MM.1S (cell line): ENCODE results near the gene FOXN3.

ENCODE experiments used
- DNase-seq: peaks from one replicate; pipeline ENCODE4 v3.0.0-alpha.2; 2015
- H2AFZ ChIP-seq: fragments of 300-600 bp; sonication (generic); 2 replicates; pipeline ENCODE4 v1.6.0; 2016; ENCODE audit warnings: antibody characterized with exemption, low read length
- H3F3A ChIP-seq: fragments of 300-600 bp; sonication (generic); 2 replicates; pipeline ENCODE4 v1.6.1; 2016; ENCODE audit warnings: mild to moderate bottlenecking, antibody characterized with exemption, low read length, moderate library complexity, mixed read lengths; ENCODE audit not compliant: insufficient read depth
- H3K27ac ChIP-seq: fragments of 300-600 bp; sonication (generic); 2 replicates; pipeline ENCODE4 v1.5.1; 2016; ENCODE audit warnings: mild to moderate bottlenecking, low read length
- H3K27me3 ChIP-seq: fragments of 300-600 bp; sonication (generic); replicated peaks from 2 replicates; pipeline ENCODE4 v1.6.0; 2016; ENCODE audit warnings: low read length; ENCODE audit not compliant: insufficient read depth
- H3K36me3 ChIP-seq: fragments of 300-600 bp; sonication (generic); replicated peaks from 2 replicates; pipeline ENCODE4 v1.6.1; 2016; ENCODE audit warnings: mild to moderate bottlenecking, low read length, mixed read lengths; ENCODE audit not compliant: insufficient read depth
- H3K4me1 ChIP-seq: fragments of 300-600 bp; sonication (generic); 2 replicates; pipeline ENCODE4 v1.6.1; 2016; ENCODE audit warnings: low read length, mixed read lengths
- H3K4me2 ChIP-seq: fragments of 300-600 bp; sonication (generic); 2 replicates; pipeline ENCODE4 v1.6.0; 2016; ENCODE audit warnings: low read depth, low read length
- H3K4me3 ChIP-seq: fragments of 300-600 bp; sonication (generic); 2 replicates; pipeline ENCODE4 v1.5.1; 2016; ENCODE audit warnings: low read length, mixed read lengths
- H3K79me2 ChIP-seq: fragments of 300-600 bp; sonication (generic); 2 replicates; pipeline ENCODE4 v1.6.1; 2016; ENCODE audit warnings: mixed run types, low read length, mixed read lengths
- H3K9ac ChIP-seq: fragments of 300-600 bp; sonication (generic); 2 replicates; pipeline ENCODE4 v1.6.1; 2016; ENCODE audit warnings: low read length, mixed read lengths
- H3K9me2 ChIP-seq: fragments of 300-600 bp; sonication (generic); replicated peaks from 2 replicates; pipeline ENCODE4 v1.6.1; 2016; ENCODE audit warnings: mild to moderate bottlenecking, low read length, mixed read lengths; ENCODE audit not compliant: insufficient read depth
- H3K9me3 ChIP-seq: fragments of 300-600 bp; sonication (generic); replicated peaks from 2 replicates; pipeline ENCODE4 v1.6.1; 2016; ENCODE audit warnings: mild to moderate bottlenecking, low read length, mixed read lengths; ENCODE audit not compliant: insufficient read depth
- H4K20me1 ChIP-seq: fragments of 300-600 bp; sonication (generic); 2 replicates; pipeline ENCODE4 v1.6.1; 2016; ENCODE audit warnings: mild to moderate bottlenecking, low read length, moderate library complexity, mixed read lengths; ENCODE audit not compliant: insufficient read depth
- CTCF ChIP-seq: fragments of 300-600 bp; sonication (generic); IDR thresholded peaks from 2 replicates; pipeline ENCODE4 v1.5.1; 2016; ENCODE audit warnings: antibody characterized with exemption, low read length, mixed read lengths
- EZH2 ChIP-seq: fragments of 300-600 bp; sonication (generic); optimal IDR thresholded peaks from 2 replicates; pipeline ENCODE3; 2017; ENCODE audit warnings: low read depth, mild to moderate bottlenecking, antibody characterized with exemption, low read length, mixed read lengths
- EZH2phosphoT487 ChIP-seq: fragments of 300-600 bp; sonication (generic); IDR thresholded peaks from 2 replicates; pipeline ENCODE4 v1.6.1; 2018; ENCODE audit warnings: antibody characterized with exemption, low read length

The FOXN3 gene

GRCh38 chr14:89386212-89386886, 30.7 kb downstream of the FOXN3 start:
- Histone ChIP-seq H3K4me3 (no peak overlapping the region), H3K4me1 (no peaks in the 10 kb centered on the region), H3K9me3 (no peaks in the 10 kb centered on the region), H3F3A (no peaks in the 10 kb centered on the region), H3K9ac (no peak overlapping the region), H2AFZ (no peak overlapping the region), H4K20me1 (no peaks in the 10 kb centered on the region), H3K36me3 (no peaks in the 10 kb centered on the region), H3K9me2 (no peaks in the 10 kb centered on the region), H3K4me2 (no peak overlapping the region), H3K27ac (no peak overlapping the region), H3K27me3 (no peaks in the 10 kb centered on the region), H3K79me2 (peaks cover 84% of the 10 kb centered on the region)
- no peak for DNase-seq
- TF ChIP-seq EZH2 (no peak), EZH2phosphoT487 (no peak), CTCF (no peak)

GRCh38 chr14:89384636-89385035, 32.4 kb downstream of the FOXN3 start:
- H3K4me3 ChIP-seq: no peak overlapping the region
- no peak for TF ChIP-seq CTCF
- no peak for TF ChIP-seq EZH2phosphoT487
- no peak for TF ChIP-seq EZH2
- H3K9me3 ChIP-seq: no peaks in the 10 kb centered on the region
- no peak overlapping the region for H2AFZ ChIP-seq
- H3K27ac ChIP-seq: no peak overlapping the region
- H3K9me2 ChIP-seq: no peaks in the 10 kb centered on the region
- H3K79me2 ChIP-seq: peaks cover 87% of the 10 kb centered on the region
- H3K27me3 ChIP-seq: no peaks in the 10 kb centered on the region
- no peaks in the 10 kb centered on the region for H4K20me1 ChIP-seq
- H3K4me2 ChIP-seq: no peak overlapping the region
- no peaks in the 10 kb centered on the region for H3K4me1 ChIP-seq
- no peak for DNase-seq
- H3K9ac ChIP-seq: no peak overlapping the region
- H3K36me3 ChIP-seq: no peaks in the 10 kb centered on the region
- no peaks in the 10 kb centered on the region for H3F3A ChIP-seq

GRCh38 chr14:89384023-89384422, 33.0 kb downstream of the FOXN3 start:
- H3K27ac ChIP-seq: no peak overlapping the region
- H3K27me3 ChIP-seq: no peaks in the 10 kb centered on the region
- no peak overlapping the region for H3K4me3 ChIP-seq
- TF ChIP-seq EZH2: no peak
- H3K79me2 ChIP-seq: peaks cover 84% of the 10 kb centered on the region
- no peak for DNase-seq
- H4K20me1 ChIP-seq: no peaks in the 10 kb centered on the region
- H3K9me2 ChIP-seq: no peaks in the 10 kb centered on the region
- no peak overlapping the region for H3K9ac ChIP-seq
- H3K9me3 ChIP-seq: no peaks in the 10 kb centered on the region
- no peaks in the 10 kb centered on the region for H3F3A ChIP-seq
- no peaks in the 10 kb centered on the region for H3K36me3 ChIP-seq
- no peaks in the 10 kb centered on the region for H3K4me1 ChIP-seq
- H3K4me2 ChIP-seq: no peak overlapping the region
- no peak overlapping the region for H2AFZ ChIP-seq
